Right lobe of liver (tissue), 4 donors: ENCODE measurements around the gene C1orf105.

ENCODE experiments used
- CTCF ChIP-seq, 4 donors: fragments of 200-600 bp in 3 of 4; fragments of 450-650 bp in 1 of 4; IDR thresholded peaks; one replicate each; pipeline versions ENCODE4 v1.5.1 to v1.8.0; 2016 to 2022; ENCODE audit warnings: antibody characterized with exemption in 4 of 4, mild to moderate bottlenecking in 2 of 4
- POLR2A ChIP-seq: fragments of 450-650 bp; IDR thresholded peaks from one replicate; pipeline ENCODE4 v1.6.1; 2017; ENCODE audit warnings: antibody characterized with exemption, mild to moderate bottlenecking
- donor health status: DM: no; HTN: no; CAD: no.
- donor health status: DM: no; HTN: no; CAD: no.
- donor health status: DM: no; HTN: yes; CAD: no.

- TF ChIP-seq CTCF (IDR thresholded peaks at IDR 0.05) (no peak), POLR2A (no peak)
These were observed 53.4 kb downstream of the C1orf105 start for GRCh38 chr1:172473842-172474241.
